Activated T-cell treated with anti-CD3 and anti-CD28 coated beads, Interleukin-2, amount 50 U/mL, for 48 hours (primary cell): ENCODE data around the gene EIF3J.

Experiments
- DNase-seq, 2 experiments: peaks; one replicate each; pipeline ENCODE4 v3.0.0-alpha.2; 2020

EIF3J gene

GRCh38 chr15:44595656-44596510 lies 58.9 kb downstream of the EIF3J start:
- DNase-seq, result no peak

DNA sequence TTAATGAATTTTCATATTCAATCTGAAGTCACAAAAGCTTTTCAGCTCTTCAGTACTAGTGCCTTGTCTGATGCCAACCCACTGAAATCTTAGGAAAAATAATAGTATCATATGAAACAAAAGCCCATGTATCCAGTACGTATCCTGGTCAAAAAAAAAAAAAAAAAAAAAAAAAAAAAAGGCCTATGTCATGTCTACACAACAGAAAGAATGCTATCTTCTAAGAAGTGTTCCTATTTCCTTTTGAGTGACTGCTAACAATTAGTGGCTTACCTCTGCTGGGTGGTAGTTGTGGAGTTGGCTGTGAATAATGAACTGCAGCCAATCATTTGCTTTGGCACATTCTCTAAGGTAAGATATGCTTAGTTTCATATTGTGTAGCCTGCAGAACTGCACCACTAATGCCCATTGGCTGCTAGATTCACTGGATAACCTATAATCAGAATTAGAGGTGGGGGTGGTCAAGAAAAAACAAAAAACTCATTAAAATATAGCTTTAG lies 59.6 kb downstream of the EIF3J start:
- no peak for DNase-seq

DNA sequence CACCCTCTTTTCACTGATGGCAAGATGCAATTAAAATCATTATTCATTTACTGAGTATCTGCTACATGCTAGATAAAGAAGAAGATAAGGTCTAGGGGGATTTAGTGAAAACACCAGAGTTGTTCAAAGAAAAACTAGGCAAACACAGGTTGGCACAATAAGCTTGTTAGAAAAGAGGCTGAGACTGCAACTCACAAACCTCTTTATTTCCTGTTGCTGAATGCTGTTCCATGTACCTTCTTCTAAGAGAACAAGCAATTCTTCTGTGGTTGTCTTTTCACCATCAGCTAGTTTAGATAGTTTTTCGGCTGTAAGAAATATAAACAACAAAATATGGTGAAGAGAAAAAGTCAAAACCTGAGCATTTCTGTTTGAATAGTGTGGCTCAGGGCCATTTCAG lies 61.1 kb downstream of the EIF3J start:
- DNase-seq, result no peak

DNA sequence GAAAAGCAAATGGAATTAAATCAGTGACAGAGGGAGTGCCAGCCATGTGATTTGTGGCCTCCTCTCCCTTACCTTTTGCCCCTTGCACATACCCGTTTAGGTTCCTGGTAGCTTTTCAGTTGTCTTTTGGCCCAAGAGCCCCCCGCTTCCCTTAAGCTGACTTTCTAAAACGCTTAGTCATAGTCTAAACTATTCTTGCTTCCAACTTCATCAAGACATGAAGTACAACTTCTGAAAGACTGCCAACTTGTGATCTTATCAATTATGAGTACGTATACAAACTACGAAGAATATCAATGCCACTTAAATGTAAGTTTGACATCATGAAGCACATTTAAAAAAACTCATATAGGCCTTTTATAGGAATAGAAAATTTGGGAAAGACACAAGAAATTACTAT lies 61.9 kb downstream of the EIF3J start:
- no peak for DNase-seq

GRCh38 chr15:44603126-44603525 lies 66.2 kb downstream of the EIF3J start:
- no peak for DNase-seq

DNA sequence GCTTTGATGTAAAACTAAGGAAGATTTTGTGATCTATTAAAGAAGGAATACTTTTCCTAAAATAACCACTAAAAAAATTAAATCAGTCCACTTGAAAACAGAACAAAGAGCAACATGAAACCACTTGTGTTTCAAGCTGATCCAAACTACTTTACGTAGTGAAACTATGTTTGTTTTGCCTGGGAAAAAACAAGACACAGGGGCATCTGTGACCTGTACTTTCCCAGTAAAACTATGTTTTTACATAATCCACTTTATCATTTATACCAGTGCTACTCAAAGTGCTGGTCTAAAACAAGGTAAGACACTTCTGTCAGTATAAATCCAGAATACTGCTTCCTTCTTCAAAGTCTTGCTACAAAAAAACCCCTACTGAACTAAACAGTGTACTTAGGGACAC lies 69.8 kb downstream of the EIF3J start:
- DNase-seq, result no peak
